Kidney (tissue), 14 donors: Measurements from ENCODE around the gene GPC3. TPM values are rescaled to one million over a fixed set of nuclear protein-coding genes. Genes with fewer than 3 reads are reported as not detected.

Source experiments
- DNase-seq, 5 donors: peaks; one replicate each; pipeline ENCODE4 v3.0.0-alpha.2; 2013 to 2020
- FAIRE-seq: peaks from 2 replicates; lab custom pipeline; 2012; peaks lifted over from hg19 to GRCh38; lab: Jason Lieb, UNC
- H3K27ac ChIP-seq, 2 donors: one replicate each; pipeline ENCODE4 v1.7.0; 2013; ENCODE audit warnings: low read depth in 2 of 2, low read length in 2 of 2, inconsistent platforms in 1 of 2
- H3K27me3 ChIP-seq: one replicate; pipeline ENCODE4 v1.7.1; 2013; ENCODE audit warnings: low read length, inconsistent platforms; ENCODE audit not compliant: control insufficient read depth, insufficient read depth
- H3K36me3 ChIP-seq, 3 donors: one replicate each; pipeline versions ENCODE4 v1.7.0 to v1.7.1; 2013; ENCODE audit warnings: low read length in 3 of 3, control low read depth in 1 of 3, inconsistent platforms in 1 of 3; ENCODE audit not compliant: insufficient read depth in 3 of 3, control insufficient read depth in 2 of 3
- H3K4me1 ChIP-seq, 3 donors: one replicate each; pipeline versions ENCODE4 v1.7.0 to v1.7.1; 2013; ENCODE audit warnings: low read length in 3 of 3, inconsistent platforms in 1 of 3, low read depth in 1 of 3; ENCODE audit not compliant: control insufficient read depth in 2 of 3, insufficient read depth in 2 of 3
- H3K4me3 ChIP-seq, 3 donors: one replicate each; pipeline versions ENCODE4 v1.7.0 to v1.8.1; 2013; ENCODE audit warnings: low read length in 3 of 3, control low read depth in 1 of 3, inconsistent platforms in 1 of 3
- H3K9ac ChIP-seq, 3 donors: one replicate each; pipeline versions ENCODE4 v1.7.0 to v1.7.1; 2013; ENCODE audit warnings: low read length in 3 of 3, control low read depth in 1 of 3, inconsistent platforms in 1 of 3
- H3K9me3 ChIP-seq, 3 donors: one replicate each; pipeline versions ENCODE4 v1.7.0 to v1.7.1; 2013; ENCODE audit warnings: low read length in 3 of 3, control low read depth in 1 of 3, inconsistent platforms in 1 of 3; ENCODE audit not compliant: control insufficient read depth in 2 of 3, insufficient read depth in 1 of 3
- intact Hi-C: fragments of 100-400 bp; cut with DNase I; formaldehyde crosslinking; loops from one replicate; pipeline ENCODE4 v1.11.1; 2022
- polyA plus RNA-seq: library from polyadenylated mRNA; stranded (reverse); fragments of 350-450 nt; fragmentation: Illumina TruSeq; extraction: RNeasy Lipid Tissue Mini Kit (QIAGEN cat#74804); gene quantifications from one replicate; pipeline ENCODE4 v1.2.3, GENCODE V29; 2014; ENCODE audit warnings: low read depth, low replicate concordance; ENCODE audit not compliant: insufficient read depth
- total RNA-seq: library from RNA; stranded (reverse); fragmentation: NEBNext Ultra II Directional; extraction: Animal tissue kit (Norgen Biotek cat#: 25700); gene quantifications from one replicate; pipeline ENCODE4 v1.2.1, GENCODE V29; 2021
- TF ChIP-seq, protein P1 (sequence below): IDR thresholded peaks from 3 replicates; pipeline ENCODE4 v1.5.1; 2012; ENCODE audit warnings: mild to moderate bottlenecking, moderate library complexity, borderline replicate concordance; ENCODE audit not compliant: insufficient read depth; ENCODE audit errors: extremely low read depth
- donor health status: control.
- donor health status: control.
- donor health status: control.
- donor health status: control.
- donor health status: control.
- donor health status: DM: yes; HTN: yes; CAD: no.
- donor health status: Normal renal cell carcinoma (clear cell type).

The GPC3 gene
- total and polyA plus RNA-seq, 2 donors from 2014 or later = 43.0 to 52.5 TPM

- Histone ChIP-seq H3K4me1 (no peaks in the 10 kb centered on the region), H3K27me3 (no peaks in the 10 kb centered on the region), H3K36me3 (no peaks in the 10 kb centered on the region), H3K4me3 (no peak overlapping the region), H3K27ac (no peak overlapping the region), H3K9me3 (no peaks in the 10 kb centered on the region), H3K9ac (no peak overlapping the region)
- DNase-seq (peak in 2 of 5 donors; percentile 23 to 38), FAIRE-seq (no peak)
- TF ChIP-seq, protein P1, sequence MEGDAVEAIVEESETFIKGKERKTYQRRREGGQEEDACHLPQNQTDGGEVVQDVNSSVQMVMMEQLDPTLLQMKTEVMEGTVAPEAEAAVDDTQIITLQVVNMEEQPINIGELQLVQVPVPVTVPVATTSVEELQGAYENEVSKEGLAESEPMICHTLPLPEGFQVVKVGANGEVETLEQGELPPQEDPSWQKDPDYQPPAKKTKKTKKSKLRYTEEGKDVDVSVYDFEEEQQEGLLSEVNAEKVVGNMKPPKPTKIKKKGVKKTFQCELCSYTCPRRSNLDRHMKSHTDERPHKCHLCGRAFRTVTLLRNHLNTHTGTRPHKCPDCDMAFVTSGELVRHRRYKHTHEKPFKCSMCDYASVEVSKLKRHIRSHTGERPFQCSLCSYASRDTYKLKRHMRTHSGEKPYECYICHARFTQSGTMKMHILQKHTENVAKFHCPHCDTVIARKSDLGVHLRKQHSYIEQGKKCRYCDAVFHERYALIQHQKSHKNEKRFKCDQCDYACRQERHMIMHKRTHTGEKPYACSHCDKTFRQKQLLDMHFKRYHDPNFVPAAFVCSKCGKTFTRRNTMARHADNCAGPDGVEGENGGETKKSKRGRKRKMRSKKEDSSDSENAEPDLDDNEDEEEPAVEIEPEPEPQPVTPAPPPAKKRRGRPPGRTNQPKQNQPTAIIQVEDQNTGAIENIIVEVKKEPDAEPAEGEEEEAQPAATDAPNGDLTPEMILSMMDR = no peak
- intact Hi-C loops = no loop called here
Measured at GRCh38 chrX:133880032-133880443, 105.4 kb downstream of the GPC3 start.

DNA sequence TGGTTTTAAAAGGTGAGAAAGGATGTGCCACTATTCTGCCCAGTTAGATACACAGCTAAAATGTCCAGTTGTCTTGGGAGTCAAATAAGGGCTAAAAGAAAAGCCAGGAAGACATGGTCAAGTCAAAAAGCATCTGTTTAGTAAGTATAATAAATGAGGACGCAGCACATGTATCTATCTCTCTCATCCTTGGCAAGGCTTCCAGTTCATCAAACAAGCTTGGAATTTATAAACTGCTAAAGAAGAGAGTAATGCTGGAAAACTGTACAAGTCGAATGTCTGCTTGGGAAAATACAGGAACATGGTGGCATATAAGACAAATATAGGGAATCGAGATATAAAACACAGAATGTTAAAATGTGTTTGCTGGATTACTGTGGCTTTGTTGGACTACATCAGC lies 106.7 kb downstream of the GPC3 start:
- intact Hi-C loops = no loop called here
- H3K27me3 ChIP-seq = peaks cover 2% of the 10 kb centered on the region

DNA sequence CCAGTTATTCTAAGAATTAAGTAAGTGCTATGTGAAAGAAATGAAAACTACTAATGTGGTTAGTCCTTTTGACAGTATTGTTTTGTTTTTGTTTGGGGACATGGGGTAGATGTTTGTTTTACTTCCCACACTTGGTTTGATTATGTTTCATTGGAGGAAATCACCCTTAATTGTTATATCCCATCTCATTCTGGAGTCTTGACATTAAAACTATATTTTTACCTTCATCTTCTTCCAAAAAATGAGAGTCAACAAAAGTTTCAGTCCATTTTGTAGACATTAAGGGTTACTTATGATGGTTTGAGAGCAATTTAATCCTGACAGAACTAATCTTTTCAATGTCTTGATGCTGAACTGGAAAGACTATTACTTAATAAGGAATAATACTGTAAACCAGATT lies 108.7 kb downstream of the GPC3 start:
- FAIRE-seq (no peak), DNase-seq (no peak)

More for the DNA sequence above, 106.7 kb downstream of the GPC3 start:
- TF ChIP-seq, protein P1 = no peak
- Histone ChIP-seq H3K4me1 (no peaks in the 10 kb centered on the region), H3K9ac (no peak overlapping the region), H3K36me3 (no peaks in the 10 kb centered on the region), H3K27ac (no peak overlapping the region), H3K9me3 (no peaks in the 10 kb centered on the region), H3K4me3 (no peak overlapping the region)
- DNase-seq (no peak), FAIRE-seq (no peak)

More for the DNA sequence above, 108.7 kb downstream of the GPC3 start:
- Histone ChIP-seq H3K36me3 (no peaks in the 10 kb centered on the region), H3K27me3 (peaks cover 2% of the 10 kb centered on the region), H3K9ac (no peak overlapping the region), H3K4me3 (no peak overlapping the region), H3K9me3 (no peaks in the 10 kb centered on the region), H3K4me1 (no peaks in the 10 kb centered on the region), H3K27ac (no peak overlapping the region)
- TF ChIP-seq, protein P1 = no peak
- intact Hi-C loops = no loop called here
